Activated gamma-delta T cell treated with anti-CD3 and anti-CD28 coated beads, Interleukin-2, amount 50 U/mL, for 16 hours (primary cell): ENCODE measurements around the gene TAF4B.
"Not testable (repeated sequence)": the region's sequence is repeated elsewhere in the genome, so short reads cannot be mapped to it uniquely, and the experiment has no call there.

ENCODE experiments used
- DNase-seq: peaks from one replicate; pipeline ENCODE4 v3.0.0-alpha.2; 2020; ENCODE audit warnings: low read depth

Gene TAF4B

DNA sequence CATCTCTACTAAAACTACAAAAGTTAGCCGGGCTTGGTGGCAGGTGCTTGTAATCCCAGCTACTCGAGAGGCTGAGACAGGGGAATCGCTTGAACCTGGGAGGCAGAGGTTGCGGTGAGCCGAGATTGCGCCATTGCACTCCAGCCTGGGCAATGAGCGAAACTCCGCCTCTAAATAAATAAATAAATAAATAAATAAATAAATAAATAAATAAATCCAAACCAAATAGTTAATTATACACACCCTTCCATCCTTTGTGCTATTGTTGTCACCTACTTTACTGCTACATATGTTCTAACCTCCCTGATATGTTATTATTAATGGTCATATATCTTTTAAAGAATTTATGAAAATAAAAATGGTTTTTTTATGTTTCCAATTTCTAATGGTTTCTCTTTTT lies 155.3 kb downstream of the TAF4B start:
- DNase-seq = not testable (repeated sequence)

DNA sequence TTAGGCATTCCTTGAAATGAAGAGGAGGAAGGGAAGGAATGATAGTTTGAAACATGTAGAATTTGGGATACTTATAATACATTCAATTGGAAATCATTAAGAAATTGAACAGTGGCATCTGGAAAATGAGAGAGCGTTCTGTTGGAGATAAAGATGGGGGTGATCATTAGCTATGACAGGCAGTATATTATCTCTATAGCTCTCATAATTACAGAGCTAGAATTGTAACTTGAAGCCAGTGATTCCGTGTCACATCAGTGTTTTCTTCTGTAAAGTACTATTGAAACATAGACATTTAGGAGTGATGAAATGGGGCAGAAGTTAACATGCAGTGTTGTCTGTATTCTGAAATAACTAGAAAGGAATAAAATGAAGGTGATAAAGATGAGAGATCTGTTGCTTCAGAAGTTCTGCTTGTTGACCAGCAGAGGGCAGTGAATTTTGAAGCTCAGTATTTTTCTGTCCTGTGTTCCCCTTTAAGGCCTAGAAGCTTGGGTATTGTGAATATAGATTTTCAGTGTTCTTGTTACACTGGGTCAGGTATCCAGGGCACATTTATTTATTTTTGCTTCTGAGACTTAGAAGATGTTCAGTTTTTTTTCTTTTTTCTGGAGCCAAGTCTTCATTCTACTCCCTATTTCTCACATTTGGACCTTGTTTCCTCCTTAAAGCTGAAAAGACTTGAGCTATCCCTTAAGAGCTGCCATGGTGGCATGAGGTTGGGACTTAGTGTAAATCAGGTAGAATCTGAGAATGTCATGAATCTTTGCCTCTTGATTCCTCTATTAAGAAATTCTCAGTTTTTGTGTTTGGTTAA lies 157.4 kb downstream of the TAF4B start:
- no peak for DNase-seq

DNA sequence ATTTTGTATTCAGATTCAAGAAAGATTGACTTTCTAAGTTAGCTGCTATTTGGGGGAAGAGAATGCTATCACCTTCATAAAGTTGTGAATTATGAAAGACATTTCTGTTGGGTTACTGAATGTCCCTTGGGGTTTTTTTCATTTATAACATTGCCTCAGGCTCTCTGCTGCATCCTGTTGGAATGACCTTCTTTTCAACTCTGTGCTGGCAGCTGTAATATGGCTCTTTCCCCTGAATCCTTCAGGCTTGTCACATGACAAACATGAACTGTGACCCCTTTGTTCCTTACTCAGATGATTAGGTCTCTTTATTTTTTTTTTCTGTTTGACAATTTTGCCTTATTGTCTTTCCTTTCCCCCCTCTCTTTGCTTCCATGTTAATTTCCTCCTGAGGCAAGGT lies 159.8 kb downstream of the TAF4B start:
- DNase-seq = no peak

DNA sequence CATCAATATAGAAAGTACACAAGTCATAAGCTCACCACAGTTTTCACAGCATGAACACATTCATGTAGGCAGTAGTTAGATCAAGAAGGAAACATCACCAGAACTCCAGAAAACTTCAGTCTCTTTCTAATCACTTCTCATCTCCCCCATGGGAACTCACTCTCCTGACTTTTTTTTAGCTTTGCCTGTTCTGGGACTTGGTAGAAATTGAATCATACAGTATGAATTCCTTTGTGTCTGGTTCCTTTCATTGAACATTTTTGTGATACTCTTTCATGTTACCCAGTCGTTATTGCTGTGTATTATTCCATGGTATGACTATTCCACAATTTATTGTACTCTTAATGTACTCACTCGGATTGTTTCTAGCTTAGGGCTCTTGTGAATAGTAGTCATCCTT lies 160.2 kb downstream of the TAF4B start:
- no peak for DNase-seq

DNA sequence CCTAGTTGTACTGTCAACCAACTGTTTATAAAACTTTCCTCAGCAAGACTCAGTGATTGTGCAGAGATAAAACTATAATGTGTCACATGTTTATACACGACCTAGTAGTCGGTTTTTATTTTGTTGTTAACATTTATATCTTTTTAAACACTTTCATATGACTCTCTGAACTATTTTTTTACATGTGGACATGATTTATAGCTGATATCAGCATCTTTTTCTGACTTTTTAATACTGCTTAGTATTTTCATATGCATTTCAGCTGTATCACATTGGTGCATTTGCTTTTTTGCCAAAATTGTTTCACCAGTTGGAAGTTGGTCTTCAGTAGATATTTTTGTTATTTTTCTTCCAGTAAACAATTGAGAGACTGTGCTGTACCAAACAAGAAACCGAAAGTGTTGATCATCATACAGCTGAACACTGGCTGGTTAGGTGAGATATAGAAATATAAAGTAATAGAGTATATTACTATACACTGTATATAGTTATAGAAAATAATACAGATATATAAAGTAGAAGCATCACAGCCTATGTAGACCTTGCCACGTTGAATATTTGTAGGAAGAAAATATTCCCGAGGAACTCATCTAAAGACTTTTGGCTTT lies 167.9 kb downstream of the TAF4B start:
- DNase-seq = no peak

DNA sequence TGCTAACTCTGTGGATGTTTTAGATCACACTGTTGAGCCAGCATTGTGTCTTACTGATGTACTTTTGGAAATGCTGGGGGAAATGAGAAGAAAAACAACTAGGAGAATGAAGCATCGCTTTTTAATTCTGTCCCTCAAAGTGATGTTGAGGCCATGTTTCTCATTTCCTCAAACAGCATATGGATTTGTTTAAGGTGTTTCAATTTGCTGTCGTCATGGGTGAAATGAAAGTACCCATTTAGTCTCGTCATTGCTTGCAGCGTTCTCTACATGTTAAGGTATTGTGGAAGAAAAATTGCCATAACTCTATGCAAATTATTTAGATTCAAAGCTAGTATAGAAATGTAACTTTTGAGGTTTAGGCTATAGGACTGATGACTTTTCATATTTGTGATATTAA lies 170.8 kb downstream of the TAF4B start:
- DNase-seq = no peak

DNA sequence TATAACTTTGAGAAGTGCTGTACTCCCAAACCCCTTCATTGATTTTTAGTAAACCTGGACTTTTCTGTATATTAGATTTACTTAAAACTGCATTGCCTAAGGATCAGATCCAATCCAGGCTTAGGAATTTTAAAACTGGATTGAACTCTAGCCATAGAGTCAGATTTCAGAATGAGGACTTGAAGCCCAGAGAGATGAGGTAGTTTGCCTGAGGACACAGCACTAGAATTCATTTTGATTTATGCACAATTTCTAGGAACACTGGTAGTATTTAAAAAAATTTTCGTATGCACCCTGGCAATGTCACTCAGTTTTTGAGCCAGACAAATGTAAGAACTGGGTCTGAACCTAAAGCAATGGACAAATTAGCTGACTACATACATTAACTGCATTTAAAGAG lies 177.2 kb downstream of the TAF4B start:
- DNase-seq = no peak

DNA sequence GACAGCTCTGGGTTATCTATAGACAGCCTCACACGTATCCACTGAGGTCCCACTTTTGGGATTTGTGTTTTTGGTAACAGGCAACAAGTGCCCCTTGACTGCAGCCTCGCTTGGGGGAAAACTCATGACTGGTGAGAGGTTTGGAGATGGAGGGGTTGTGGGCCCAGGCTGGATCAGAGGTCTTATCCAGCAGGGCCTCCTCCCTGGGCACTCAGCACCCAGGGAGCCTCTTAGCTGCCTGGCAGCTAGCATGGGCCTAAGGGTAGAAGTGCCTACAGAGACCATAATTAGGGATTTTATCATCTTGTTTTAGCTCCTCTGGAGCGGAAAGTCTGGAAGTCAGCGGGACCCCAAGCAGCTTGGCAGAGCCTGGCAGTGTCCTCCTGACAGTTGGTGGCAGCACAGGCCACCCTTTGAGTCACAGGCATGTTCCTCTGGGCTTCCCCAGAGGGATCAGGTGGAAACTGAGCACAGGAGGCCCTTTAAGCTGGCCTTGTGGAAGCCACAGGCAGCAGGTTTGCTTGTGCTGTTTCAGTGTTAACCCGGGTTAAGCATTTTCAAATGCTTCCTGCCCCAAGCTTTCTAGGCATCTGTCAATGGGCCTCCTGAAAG lies 179.1 kb downstream of the TAF4B start:
- no peak for DNase-seq

DNA sequence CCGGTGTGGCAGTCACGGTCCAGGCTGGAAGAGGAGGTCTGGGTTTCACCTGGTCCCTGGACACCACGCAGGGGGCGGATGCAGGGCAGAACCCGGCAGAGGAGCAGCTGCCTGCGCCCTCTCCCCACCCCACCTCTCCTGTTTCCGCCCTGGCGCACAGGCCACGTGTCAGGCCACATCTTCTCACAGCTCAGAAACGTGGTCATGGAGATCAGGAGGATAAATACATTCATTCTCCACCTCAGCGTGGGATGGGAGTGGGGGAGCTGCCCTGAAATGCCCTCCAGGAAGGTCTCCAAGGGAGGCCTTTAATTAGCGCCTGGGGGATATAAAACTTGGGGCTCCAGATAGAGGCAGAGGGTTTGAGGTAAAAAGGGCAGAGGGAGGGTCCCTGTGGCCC lies 180.1 kb downstream of the TAF4B start:
- DNase-seq = no peak

DNA sequence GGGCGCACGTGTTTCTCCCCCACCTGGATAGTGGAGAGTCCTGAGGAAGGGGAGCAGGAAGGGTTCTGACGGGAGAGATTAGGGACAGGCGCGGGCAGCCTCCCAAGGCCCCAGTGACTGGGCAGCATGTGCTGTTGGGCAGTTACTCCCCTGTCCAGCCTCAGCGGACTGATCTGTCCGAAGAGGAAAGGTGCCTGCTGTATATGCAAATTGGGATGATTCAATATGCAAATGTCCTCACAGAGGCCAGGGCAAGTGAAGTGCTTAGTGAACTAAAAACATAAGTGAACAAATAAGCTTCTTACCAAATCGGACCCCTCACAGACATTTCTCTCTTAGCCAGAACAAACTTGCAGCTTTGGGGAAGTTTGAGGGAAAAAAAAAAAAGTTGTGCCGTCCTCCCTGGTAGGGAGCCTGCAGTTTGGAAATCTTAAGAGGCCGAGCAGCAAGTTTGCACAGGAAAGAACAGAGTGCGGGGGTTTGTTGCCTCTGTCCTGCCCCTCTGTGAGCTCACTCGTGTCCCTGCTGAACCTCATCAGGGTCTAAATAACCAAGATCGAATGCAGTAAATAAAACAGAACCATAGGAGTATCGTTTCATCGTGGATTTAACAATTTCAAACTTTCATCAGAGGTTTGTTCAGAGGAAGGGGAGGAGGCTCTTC lies 180.7 kb downstream of the TAF4B start:
- DNase-seq = no peak

DNA sequence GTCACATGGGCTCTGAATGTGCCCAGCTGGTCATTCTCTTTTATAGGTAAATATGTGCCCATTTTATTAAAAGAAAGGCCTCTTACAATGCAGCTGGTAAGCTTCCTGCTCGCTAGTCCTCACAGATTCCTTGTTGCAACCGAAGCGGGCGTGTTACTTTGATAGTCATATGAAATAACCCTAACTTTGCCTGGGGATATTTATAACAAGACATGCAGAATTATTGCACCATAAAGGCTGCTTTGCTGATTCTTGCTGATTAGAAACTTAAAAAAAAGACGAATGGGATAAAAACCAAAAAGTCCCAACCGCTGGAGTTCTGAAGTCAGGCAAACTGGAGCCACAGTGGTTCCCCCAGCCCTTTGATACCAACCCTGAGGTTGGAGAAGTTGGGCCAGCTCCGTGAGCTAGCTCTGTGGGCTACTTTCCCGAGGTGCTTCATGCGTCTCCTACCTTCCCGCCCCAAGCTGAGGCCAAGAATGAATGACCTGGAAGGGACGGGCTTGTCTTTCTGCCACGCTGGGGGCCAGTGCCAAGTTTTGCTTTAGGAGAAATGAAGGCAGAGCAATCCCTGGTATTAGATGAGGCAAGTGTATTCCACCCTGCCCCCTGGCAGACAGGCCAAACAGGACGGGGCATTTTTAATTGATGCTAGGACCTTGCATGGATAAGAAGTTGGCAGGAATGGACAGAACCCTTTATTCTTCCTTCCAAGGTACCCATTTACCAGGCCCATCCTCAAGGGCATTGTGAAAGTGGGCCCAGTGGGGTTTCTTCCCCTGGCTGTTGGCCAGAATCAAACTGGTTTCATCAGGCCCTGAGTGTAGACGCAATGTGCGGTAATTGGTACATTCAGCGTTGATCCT lies 181.7 kb downstream of the TAF4B start:
- DNase-seq = no peak

DNA sequence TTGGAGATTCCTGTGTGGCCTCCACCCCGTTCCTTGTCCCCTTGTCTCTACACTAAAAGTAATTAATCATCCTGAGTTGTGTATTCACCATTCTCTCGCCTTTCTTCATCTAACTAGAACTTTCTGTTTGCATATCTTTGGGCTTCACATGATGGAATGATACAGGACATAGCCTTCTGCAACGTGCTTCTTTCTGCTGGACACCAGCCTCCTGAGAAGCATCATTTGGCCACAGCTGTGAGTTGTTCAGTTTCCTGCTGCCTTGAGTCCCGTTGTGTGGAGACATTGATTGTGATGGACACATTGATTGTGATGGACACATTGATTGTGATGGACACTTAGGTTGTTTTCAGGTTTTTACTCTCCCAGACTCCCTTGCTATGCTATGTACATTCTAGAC lies 182.8 kb downstream of the TAF4B start:
- DNase-seq = no peak

DNA sequence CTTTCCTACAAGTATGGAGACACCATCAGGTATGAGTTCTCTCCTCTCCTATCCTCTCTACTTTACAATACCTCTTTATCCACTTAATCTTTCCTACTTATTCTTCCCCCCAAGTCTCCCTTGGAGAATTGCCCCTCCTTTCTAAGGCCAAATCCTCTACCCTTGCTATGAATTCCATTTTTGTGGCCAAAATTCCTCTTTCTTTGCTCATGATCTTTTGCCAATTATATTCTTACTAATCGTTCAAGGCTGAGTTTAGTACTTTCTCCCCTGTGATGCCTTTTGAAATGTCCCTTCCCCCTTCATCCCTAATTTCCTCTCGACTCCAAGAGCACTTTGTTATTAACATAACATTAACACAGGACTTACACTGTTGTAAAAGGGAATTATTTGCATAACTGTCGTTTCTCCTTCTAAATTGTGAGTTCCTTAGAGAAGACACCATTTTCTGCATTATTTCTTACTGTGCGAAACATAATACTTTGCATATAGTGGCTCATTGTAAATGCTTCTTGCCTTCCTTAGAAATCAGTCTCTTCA lies 188.7 kb downstream of the TAF4B start:
- no peak for DNase-seq

DNA sequence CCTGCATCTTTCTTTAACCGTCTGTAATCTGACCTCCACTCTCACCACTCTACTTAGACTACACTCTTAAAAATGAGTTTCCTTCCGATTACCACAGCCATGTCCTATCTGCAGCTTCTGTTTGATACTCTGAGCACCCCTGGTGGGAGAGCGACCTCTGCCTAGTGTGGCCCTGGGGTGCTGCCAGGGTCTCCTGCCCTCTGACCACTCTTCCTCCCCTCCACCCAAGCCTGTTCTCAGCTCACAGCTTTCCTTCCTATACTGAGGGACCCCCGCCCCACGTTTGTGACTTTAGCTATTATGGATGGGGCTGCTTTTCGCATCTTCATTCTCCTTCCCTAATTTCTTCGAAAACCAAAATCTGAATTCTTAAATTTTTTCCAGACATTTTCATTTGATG lies 189.4 kb downstream of the TAF4B start:
- DNase-seq = no peak

DNA sequence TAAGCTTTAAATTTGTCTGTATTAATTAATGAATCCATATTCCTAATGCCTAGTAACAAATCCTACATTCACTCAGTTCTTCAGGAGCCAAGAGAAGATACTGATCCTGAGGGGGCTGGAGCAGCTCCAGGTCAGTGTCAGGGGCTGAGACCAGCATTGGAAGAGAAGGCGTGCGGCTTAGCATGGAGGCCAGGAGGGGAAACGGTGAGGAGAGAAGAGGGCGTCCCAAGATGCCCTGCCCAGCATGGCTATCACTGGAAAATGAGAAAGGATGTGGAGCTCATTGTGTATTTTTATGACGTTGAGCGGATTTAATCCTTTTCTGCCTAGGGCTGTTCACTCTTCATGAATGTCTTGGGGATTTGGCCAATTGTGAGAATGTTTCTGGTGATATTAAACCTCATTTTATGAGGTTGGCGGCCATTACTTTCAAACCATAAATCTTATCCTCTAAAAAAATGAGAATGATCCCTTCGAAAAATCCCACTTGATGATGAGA lies 190.5 kb downstream of the TAF4B start:
- DNase-seq = no peak

DNA sequence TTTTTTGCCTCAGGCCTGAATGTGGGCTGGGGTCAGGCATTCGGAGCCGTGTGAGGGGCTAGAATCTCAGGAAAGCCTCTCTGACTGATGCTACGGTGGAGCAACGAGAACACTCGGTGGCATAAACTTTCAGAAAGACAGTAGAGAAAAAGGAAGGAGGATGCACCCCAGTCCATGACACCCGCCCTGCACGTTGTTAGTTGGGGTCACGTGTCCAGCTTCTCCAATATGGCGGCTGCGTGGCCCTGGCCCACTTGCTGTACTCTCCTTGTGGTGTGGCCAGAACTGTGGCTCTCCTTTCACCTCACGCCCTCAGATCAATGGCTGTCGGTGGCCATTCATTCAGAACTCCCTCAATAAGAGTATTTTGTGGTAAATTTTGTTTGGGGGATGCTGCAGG lies 190.9 kb downstream of the TAF4B start:
- DNase-seq = no peak

DNA sequence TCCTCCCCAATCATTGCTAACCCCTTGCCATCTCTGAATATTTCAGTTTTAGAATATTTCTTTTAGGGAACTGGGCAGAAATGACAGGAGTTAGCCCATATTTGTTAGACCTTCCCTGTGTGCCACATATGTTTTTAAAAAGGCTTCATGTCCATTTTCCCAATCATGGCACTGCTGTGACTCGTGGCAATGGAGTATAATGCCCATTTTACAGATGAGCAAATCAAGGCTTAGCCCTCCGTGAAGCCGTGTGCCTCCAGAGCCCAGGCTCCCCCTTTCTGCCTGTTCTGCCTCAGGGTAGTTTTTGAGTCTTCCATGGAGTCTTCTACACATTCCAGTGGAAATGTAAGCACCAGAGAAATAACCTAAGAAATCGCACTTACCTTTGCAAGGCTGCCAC lies 192.0 kb downstream of the TAF4B start:
- DNase-seq = no peak

DNA sequence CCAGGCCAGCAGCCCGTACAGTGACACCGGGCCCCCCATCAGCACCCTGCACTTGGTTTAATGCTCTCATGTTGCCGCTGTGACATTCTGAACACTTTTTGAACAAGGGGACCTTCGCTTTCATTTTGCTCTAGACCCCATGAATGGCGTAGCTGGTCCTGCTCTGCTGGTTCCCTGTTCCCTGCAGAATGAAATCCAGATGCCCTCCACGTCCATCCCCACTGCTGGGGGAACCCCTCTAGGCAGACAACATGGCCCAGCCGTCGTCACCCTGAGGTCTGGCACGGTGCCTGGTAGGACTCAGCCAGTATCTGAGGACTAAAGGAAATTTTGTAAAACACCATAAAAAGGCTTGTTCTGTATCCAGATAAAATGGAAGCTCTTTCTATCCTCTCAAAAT lies 193.5 kb downstream of the TAF4B start:
- no peak for DNase-seq

DNA sequence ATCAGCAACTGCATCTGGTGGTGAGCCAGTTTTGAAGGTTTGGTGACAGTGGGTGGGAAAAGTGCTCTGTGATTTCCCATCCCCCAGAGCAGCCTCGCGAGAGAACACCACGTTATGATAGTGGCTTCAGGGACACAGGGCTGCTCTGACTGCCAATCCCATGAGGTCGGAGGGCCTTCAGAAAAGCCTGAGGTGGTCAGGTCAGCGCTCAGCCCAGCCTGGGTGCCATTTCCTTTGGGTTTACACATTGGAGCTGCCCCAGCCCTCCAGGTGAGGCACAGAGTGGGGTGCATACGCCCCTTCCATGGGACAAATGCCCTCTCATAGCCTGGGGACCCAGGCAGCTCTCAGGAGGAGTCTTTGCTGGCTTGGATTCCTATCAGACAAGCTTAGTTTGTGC lies 195.3 kb downstream of the TAF4B start:
- no peak for DNase-seq

DNA sequence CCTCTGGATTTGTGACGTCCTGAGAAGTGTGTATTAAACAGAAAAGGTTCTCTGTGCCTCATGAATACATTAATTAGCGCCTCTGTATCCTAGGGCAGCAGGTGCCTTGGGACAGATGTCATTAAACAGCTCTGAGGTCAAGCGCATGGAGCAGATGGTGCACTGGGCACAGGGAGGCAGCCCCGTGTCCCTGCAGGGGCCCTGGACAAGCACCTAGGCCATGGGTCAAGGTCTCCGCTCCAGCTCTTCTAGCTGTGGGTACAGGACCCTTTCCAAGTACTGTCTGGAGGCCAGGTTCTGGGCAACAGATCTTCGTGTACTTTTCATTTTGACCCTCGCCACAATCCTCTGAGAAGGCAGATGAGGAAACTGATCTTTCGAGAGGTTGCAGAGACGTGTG lies 195.7 kb downstream of the TAF4B start:
- DNase-seq = no peak

DNA sequence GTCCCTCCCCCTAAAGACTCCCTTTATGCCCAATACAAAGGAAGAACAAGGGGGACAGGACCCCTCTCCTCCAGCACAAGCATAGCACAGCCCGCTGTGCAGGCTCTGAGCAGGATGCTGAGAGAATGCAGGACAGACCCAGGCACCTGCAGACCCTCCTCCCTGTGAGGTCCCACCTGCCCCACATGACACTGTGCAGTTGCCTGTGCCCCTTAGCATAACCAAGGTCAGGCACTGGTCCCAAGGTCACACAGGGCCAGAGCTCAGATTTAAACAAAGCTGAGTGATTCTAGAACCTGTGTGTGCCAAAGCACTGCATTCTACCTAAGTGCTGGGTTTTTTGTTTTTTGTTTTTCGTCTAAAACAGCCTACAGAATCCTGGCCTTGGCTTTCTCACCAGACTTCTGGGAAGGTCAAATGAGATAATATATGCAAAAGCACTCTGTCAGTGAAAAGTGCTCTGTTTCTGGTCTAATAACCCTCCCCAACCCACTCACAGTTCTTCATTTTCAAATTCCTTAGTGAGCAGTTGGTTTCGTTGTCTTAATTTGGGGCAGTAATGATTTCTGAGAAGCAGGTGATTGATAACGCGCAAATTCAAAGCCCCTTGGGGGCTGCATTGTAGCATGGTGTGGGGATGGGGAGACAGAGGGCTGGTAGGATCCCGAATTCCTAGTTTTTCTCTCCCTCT lies 196.4 kb downstream of the TAF4B start:
- no peak for DNase-seq
